SK-N-SH (cell line): ENCODE results near the gene ATAD1. TPM values are rescaled to one million over a fixed set of nuclear protein-coding genes. Genes with fewer than 3 reads are reported as not detected.

ENCODE experiments used
- CTCF ChIA-PET: fragments of 300-600, 350-600 bp; formaldehyde crosslinking; extraction: SDS; loops from one replicate; lab custom pipeline; 2021; lab: Yijun Ruan, JAX
- POLR2A ChIA-PET: fragments of 350-600 bp; sonication (Branson Sonifier 250); formaldehyde crosslinking; extraction: SDS; loops from one replicate; lab custom pipeline; 2020; ENCODE audit warnings: antibody characterized with exemption, inconsistent platforms; lab: Yijun Ruan, JAX
- DNase-seq: peaks from one replicate; pipeline ENCODE4 v3.0.0; 2012
- H2AFZ ChIP-seq: fragments of 200-600 bp; sonication (generic); 2 replicates; pipeline ENCODE4 v1.8.1; 2016; ENCODE audit warnings: antibody characterized with exemption, mild to moderate bottlenecking, low read depth
- H3F3A ChIP-seq: fragments of 200-600 bp; sonication (generic); replicated peaks from 2 replicates; pipeline ENCODE3; 2016; ENCODE audit warnings: antibody characterized with exemption, mild to moderate bottlenecking; ENCODE audit not compliant: insufficient read depth
- H3K27ac ChIP-seq, 2 experiments: fragments of 200-500 bp in 1 of 2; fragments of 200-600 bp in 1 of 2; sonication (Bioruptor generic) in 1 of 2; sonication (generic), shearing (Covaris generic) in 1 of 2; 2 replicates each; pipeline versions ENCODE4 v1.5.1 to v1.6.1; 2014 to 2016; ENCODE audit warnings: low read depth in 2 of 2, inconsistent platforms in 1 of 2, low read length in 1 of 2, mild to moderate bottlenecking in 1 of 2, mixed read lengths in 1 of 2
- H3K27me3 ChIP-seq: fragments of 200-600 bp; sonication (generic), shearing (Covaris generic); 2 replicates; pipeline ENCODE4 v1.6.1; 2016; ENCODE audit warnings: mixed run types; ENCODE audit not compliant: insufficient read depth
- H3K36me3 ChIP-seq, 2 experiments: fragments of 200-500 bp in 1 of 2; fragments of 200-600 bp in 1 of 2; sonication (Bioruptor generic) in 1 of 2; sonication (generic) in 1 of 2; replicated peaks in 1 of 2; 2 replicates each; pipeline versions ENCODE3 to v1.5.1; 2014 to 2016; ENCODE audit warnings: low read length in 1 of 2, mild to moderate bottlenecking in 1 of 2; ENCODE audit not compliant: insufficient read depth in 2 of 2, control insufficient read depth in 1 of 2
- H3K4me1 ChIP-seq, 2 experiments: fragments of 200-500 bp in 1 of 2; fragments of 200-600 bp in 1 of 2; sonication (Bioruptor generic) in 1 of 2; sonication (generic), shearing (Covaris generic) in 1 of 2; 2 replicates each; pipeline versions ENCODE4 v1.5.1 to v1.6.1; 2014 to 2016; ENCODE audit warnings: low read depth in 1 of 2, low read length in 1 of 2, mixed run types in 1 of 2; ENCODE audit not compliant: insufficient read depth in 2 of 2, control insufficient read depth in 1 of 2
- H3K4me2 ChIP-seq: fragments of 200-600 bp; sonication (generic), shearing (Covaris generic); 2 replicates; pipeline ENCODE4 v1.6.1; 2017; ENCODE audit warnings: mixed run types
- H3K4me3 ChIP-seq, 2 experiments: fragments of 200-500 bp in 1 of 2; fragments of 200-600 bp in 1 of 2; sonication (Bioruptor generic) in 1 of 2; sonication (generic), shearing (Covaris generic) in 1 of 2; 2 replicates each; pipeline versions ENCODE4 v1.5.1 to v1.8.1; 2014 to 2016; ENCODE audit warnings: low read depth in 2 of 2, inconsistent platforms in 1 of 2, low read length in 1 of 2, mild to moderate bottlenecking in 1 of 2, mixed read lengths in 1 of 2, moderate library complexity in 1 of 2
- H3K79me2 ChIP-seq: fragments of 200-600 bp; sonication (generic); 2 replicates; pipeline ENCODE4 v1.8.1; 2017; ENCODE audit warnings: mild to moderate bottlenecking; ENCODE audit not compliant: insufficient read depth
- H3K9ac ChIP-seq: fragments of 200-600 bp; sonication (generic); 2 replicates; pipeline ENCODE4 v1.6.1; 2017; ENCODE audit warnings: mixed run types
- H3K9me2 ChIP-seq: fragments of 200-600 bp; sonication (generic); 2 replicates; pipeline ENCODE4 v1.6.1; 2017; ENCODE audit warnings: mixed run types
- H3K9me3 ChIP-seq: fragments of 200-600 bp; sonication (generic); 2 replicates; pipeline ENCODE4 v1.6.1; 2017; ENCODE audit warnings: mixed run types, mild to moderate bottlenecking, moderate library complexity
- H4K20me1 ChIP-seq: fragments of 200-600 bp; sonication (generic); 2 replicates; pipeline ENCODE4 v1.6.1; 2017; ENCODE audit warnings: mild to moderate bottlenecking, mixed run types; ENCODE audit not compliant: insufficient read depth
- CHD2 ChIP-seq: fragments of 150-350 bp; IDR thresholded peaks from 2 replicates; pipeline ENCODE4 v1.6.1; 2018; ENCODE audit warnings: low read length; ENCODE audit not compliant: partially characterized antibody
- EP300 ChIP-seq, 2 experiments: IDR thresholded peaks; 2 replicates each; pipeline versions ENCODE4 v1.4.0 to v1.6.1; 2012; ENCODE audit warnings: borderline replicate concordance in 1 of 2, low read depth in 1 of 2, low read length in 1 of 2
- FOSL2 ChIP-seq: IDR thresholded peaks from 2 replicates; pipeline ENCODE4 v1.4.0; 2012; ENCODE audit warnings: low read depth, mild to moderate bottlenecking, moderate library complexity, borderline replicate concordance
- FOXM1 ChIP-seq: IDR thresholded peaks from 2 replicates; pipeline ENCODE4 v1.4.0; 2012; ENCODE audit warnings: low read depth, mild to moderate bottlenecking
- GABPA ChIP-seq: IDR thresholded peaks from 2 replicates; pipeline ENCODE4 v1.4.0; 2012; ENCODE audit warnings: low read depth, mild to moderate bottlenecking
- GATA2 ChIP-seq: sonication (generic); formaldehyde crosslinking; IDR thresholded peaks from 2 replicates; pipeline ENCODE4 v1.5.0; 2020; ENCODE audit warnings: mild to moderate bottlenecking, missing genetic modification reagents
- MEF2A ChIP-seq: IDR thresholded peaks from 2 replicates; pipeline ENCODE4 v1.4.0; 2012; ENCODE audit warnings: low read depth, borderline replicate concordance
- PBX3 ChIP-seq: IDR thresholded peaks from 2 replicates; pipeline ENCODE4; 2012
- RAD21 ChIP-seq: IDR thresholded peaks from 2 replicates; pipeline ENCODE4 v1.6.1; 2012; ENCODE audit warnings: mild to moderate bottlenecking, low read length
- RXRA ChIP-seq: IDR thresholded peaks from 2 replicates; pipeline ENCODE4 v1.4.0; 2012; ENCODE audit warnings: low read depth, mild to moderate bottlenecking, borderline replicate concordance
- SIN3A ChIP-seq: IDR thresholded peaks from 2 replicates; pipeline ENCODE4 v1.6.1; 2012; ENCODE audit warnings: low read depth, mild to moderate bottlenecking, low read length, moderate library complexity, borderline replicate concordance
- TCF12 ChIP-seq: IDR thresholded peaks from 2 replicates; pipeline ENCODE4 v1.4.0; 2012
- TEAD4 ChIP-seq: IDR thresholded peaks from 2 replicates; pipeline ENCODE4 v1.4.0; 2012; ENCODE audit warnings: mild to moderate bottlenecking, borderline replicate concordance; ENCODE audit not compliant: insufficient read depth
- ZBTB33 ChIP-seq: IDR thresholded peaks from 2 replicates; pipeline ENCODE4 v1.4.0; 2012; ENCODE audit warnings: low read depth, borderline replicate concordance
- polyA plus RNA-seq, 3 experiments: library from polyadenylated mRNA; depleted of rRNA; stranded (reverse); fragments of >200 nt; gene quantifications; 2 replicates each; pipeline ENCODE4 v1.2.3, GENCODE V29; 2012
- TF ChIP-seq, protein P1 (sequence below): IDR thresholded peaks from 2 replicates; pipeline ENCODE4 v1.4.0; 2012; ENCODE audit warnings: low read depth, borderline replicate concordance
- TF ChIP-seq, protein P2 (sequence below): IDR thresholded peaks from 2 replicates; pipeline ENCODE4 v1.4.0; 2012; ENCODE audit warnings: low read depth

ATAD1 gene
- polyA plus RNA-seq, 1 of the 3 experiments (the other 2 are of a cell fraction), result 13.5 TPM

- Histone ChIP-seq H3K9me3 (no peaks in the 10 kb centered on the region), H3K27ac (no peak overlapping the region)
- CTCF ChIA-PET, result interaction anchor here (1.4 kb wide), 1 partner anchor 9 kb away, joined by 3 read pairs; no protein-coding TSS in a partner anchor
Observed at GRCh38 chr10:87837445-87837844, 19.4 kb upstream of the ATAD1 start.

More at GRCh38 chr10:87837445-87837844, 19.4 kb upstream of the ATAD1 start:
- Histone ChIP-seq H2AFZ (no peak overlapping the region), H3K4me2 (no peak overlapping the region), H3K36me3 (no peaks in the 10 kb centered on the region), H3F3A (peaks cover 5% of the 10 kb centered on the region), H3K9ac (no peak overlapping the region), H3K27me3 (no peaks in the 10 kb centered on the region), H4K20me1 (no peaks in the 10 kb centered on the region), H3K9me2 (no peaks in the 10 kb centered on the region), H3K79me2 (no peaks in the 10 kb centered on the region), H3K4me1 (no peaks in the 10 kb centered on the region), H3K4me3 (no peak overlapping the region)
- no peak for DNase-seq
- POLR2A ChIA-PET, result no interaction called here
- TF ChIP-seq ZBTB33 (no peak), GABPA (no peak), TEAD4 (no peak), RXRA (no peak), MEF2A (no peak), GATA2 (CRISPR knock-in tag) (no peak), RAD21 (no peak), FOSL2 (no peak), TCF12 (no peak), SIN3A (no peak), CHD2 (no peak), EP300 (IDR thresholded peaks at IDR 0.05; ENCODE audit: borderline replicate concordance in 1 of 2, low read depth in 1 of 2, low read length in 1 of 2) (no peak), FOXM1 (no peak), PBX3 (no peak)
- TF ChIP-seq, protein P1, sequence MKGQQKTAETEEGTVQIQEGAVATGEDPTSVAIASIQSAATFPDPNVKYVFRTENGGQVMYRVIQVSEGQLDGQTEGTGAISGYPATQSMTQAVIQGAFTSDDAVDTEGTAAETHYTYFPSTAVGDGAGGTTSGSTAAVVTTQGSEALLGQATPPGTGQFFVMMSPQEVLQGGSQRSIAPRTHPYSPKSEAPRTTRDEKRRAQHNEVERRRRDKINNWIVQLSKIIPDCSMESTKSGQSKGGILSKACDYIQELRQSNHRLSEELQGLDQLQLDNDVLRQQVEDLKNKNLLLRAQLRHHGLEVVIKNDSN, result no peak
- TF ChIP-seq, protein P2, sequence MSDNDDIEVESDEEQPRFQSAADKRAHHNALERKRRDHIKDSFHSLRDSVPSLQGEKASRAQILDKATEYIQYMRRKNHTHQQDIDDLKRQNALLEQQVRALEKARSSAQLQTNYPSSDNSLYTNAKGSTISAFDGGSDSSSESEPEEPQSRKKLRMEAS, result no peak
